Body of pancreas (tissue), 4 donors: Measurements from ENCODE around the gene KLHDC9. TPM values are rescaled to one million over a fixed set of nuclear protein-coding genes. Genes with fewer than 3 reads are reported as not detected.
A peak's percentile ranks its signal among the peaks of the same experiment; 100 is the strongest.

Experiments
- ATAC-seq: fragments of 150-250 bp; one replicate; pipeline ENCODE4 v1.9.1; 2016
- DNase-seq, 4 donors: peaks; one replicate each; pipeline ENCODE4 v3.0.0-alpha.2; 2019
- H3K27ac ChIP-seq, 4 donors: fragments of 200-600 bp; sonication (generic); 1 replicate in 3 of 4; 2 replicates in 1 of 4; pipeline versions ENCODE4 v1.5.1 to v1.6.1; 2016 to 2019; ENCODE audit warnings: mild to moderate bottlenecking in 1 of 4, mixed read lengths in 1 of 4, moderate library complexity in 1 of 4
- H3K27me3 ChIP-seq, 2 donors: fragments of 200-600 bp; sonication (generic); one replicate each; pipeline ENCODE4 v1.6.0; 2016; ENCODE audit warnings: mild to moderate bottlenecking in 1 of 2
- H3K36me3 ChIP-seq, 2 donors: fragments of 200-600 bp; sonication (generic); replicated peaks in 1 of 2; 2 replicates each; pipeline ENCODE4 v1.5.1; 2016; ENCODE audit warnings: low read depth in 2 of 2; ENCODE audit not compliant: insufficient read depth in 1 of 2
- H3K4me1 ChIP-seq: fragments of 200-600 bp; sonication (generic); one replicate; pipeline ENCODE4 v1.6.0; 2016
- H3K4me3 ChIP-seq, 2 donors: fragments of 200-600 bp; sonication (generic); 1 replicate in 1 of 2; 2 replicates in 1 of 2; pipeline ENCODE4 v1.5.1; 2016 to 2019
- H3K9me3 ChIP-seq, 3 donors: fragments of 200-600 bp; sonication (generic); 1 replicate in 2 of 3; 2 replicates in 1 of 3; pipeline ENCODE4 v1.5.1; 2016
- POLR2A ChIP-seq, 3 donors: fragments of 450-650 bp; IDR thresholded peaks; one replicate each; pipeline ENCODE4 v1.6.1; 2016; ENCODE audit warnings: antibody characterized with exemption in 3 of 3, mild to moderate bottlenecking in 2 of 3
- WGBS, 2 donors: methylation state at CpG; one replicate each; pipeline ENCODE4 v1.1.5; 2017; 5-methylcytosine and 5-hydroxymethylcytosine counted together
- intact Hi-C: fragments of 100-400 bp; cut with DNase I; formaldehyde crosslinking; loops from one replicate; pipeline ENCODE4 v1.15.1; 2023
- small RNA-seq: library from RNA; depleted of rRNA; stranded (forward); fragments of <200 nt; gene quantifications from one replicate; pipeline ENCODE3, GENCODE V24; 2016
- total RNA-seq, 2 donors: library from RNA; depleted of rRNA; stranded (reverse); fragments of >200 nt; gene quantifications; one replicate each; pipeline ENCODE4 v1.1.0, GENCODE V29; 2016
- TF ChIP-seq, protein P1 (sequence below), 7 experiments: fragments of 450-650 bp in 4 of 7; fragments of 200-600 bp in 3 of 7; sonication (generic) in 3 of 7; IDR thresholded peaks; one replicate each; pipeline ENCODE4 v1.5.1; 2016 to 2019; ENCODE audit warnings: antibody characterized with exemption in 7 of 7

Gene KLHDC9
- total RNA-seq, 2 donors from 2014 or later: 13.5 to 22.7 TPM

- Histone ChIP-seq H3K4me1 (peaks cover 1% of the 10 kb centered on the region), H3K27ac (no peak overlapping the region), H3K4me3 (no peak overlapping the region), H3K27me3 (no peaks in the 10 kb centered on the region), H3K36me3 (no peaks in the 10 kb centered on the region), H3K9me3 (no peaks in the 10 kb centered on the region)
- intact Hi-C loops: no loop called here
- ATAC-seq (peak; percentile 83), DNase-seq (peak; percentile 52 to 71 (median 68))
- TF ChIP-seq, protein P1, sequence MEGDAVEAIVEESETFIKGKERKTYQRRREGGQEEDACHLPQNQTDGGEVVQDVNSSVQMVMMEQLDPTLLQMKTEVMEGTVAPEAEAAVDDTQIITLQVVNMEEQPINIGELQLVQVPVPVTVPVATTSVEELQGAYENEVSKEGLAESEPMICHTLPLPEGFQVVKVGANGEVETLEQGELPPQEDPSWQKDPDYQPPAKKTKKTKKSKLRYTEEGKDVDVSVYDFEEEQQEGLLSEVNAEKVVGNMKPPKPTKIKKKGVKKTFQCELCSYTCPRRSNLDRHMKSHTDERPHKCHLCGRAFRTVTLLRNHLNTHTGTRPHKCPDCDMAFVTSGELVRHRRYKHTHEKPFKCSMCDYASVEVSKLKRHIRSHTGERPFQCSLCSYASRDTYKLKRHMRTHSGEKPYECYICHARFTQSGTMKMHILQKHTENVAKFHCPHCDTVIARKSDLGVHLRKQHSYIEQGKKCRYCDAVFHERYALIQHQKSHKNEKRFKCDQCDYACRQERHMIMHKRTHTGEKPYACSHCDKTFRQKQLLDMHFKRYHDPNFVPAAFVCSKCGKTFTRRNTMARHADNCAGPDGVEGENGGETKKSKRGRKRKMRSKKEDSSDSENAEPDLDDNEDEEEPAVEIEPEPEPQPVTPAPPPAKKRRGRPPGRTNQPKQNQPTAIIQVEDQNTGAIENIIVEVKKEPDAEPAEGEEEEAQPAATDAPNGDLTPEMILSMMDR (IDR thresholded peaks at IDR 0.05): peak in 6 of 7 experiments; percentile 32 to 67 (median 55)
- no peak for TF ChIP-seq POLR2A (IDR thresholded peaks at IDR 0.05)
- WGBS, 2 donors: 14 to 16% methylated on average over 1 of the region's 1 CpG
Observed at GRCh38 chr1:161139766-161140165, 41.6 kb downstream of the KLHDC9 start.

DNA sequence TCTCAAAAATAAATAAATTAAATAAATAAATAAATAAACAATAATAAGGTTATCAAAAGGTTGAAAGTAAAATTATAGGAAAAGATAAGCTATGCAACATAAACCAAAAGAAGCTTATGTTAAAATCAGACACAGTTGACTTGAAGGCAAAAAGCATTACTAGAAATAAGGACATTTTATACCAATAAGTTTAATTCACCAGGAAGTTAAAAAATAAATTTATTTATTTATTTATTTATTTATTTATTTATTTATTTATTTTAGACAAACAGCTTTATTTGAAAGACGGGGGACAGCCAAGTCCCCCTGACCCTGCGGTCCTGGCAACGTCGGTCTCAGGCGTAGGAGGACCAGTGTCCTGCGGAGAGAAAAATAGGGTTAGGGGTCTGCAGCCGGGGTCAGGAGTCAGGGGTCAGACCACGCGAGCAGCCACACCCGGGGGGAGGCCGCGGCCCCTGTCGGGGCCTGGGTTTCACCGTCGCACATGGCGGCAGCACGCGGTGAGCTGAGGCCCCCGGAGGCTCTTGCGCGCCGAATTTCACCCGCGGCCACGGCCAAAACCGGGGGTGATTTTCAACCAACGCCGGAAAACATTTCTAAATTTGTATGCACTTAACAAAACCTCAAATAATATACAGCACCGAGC lies 42.7 kb downstream of the KLHDC9 start:
- Histone ChIP-seq H3K9me3 (no peaks in the 10 kb centered on the region), H3K27me3 (no peaks in the 10 kb centered on the region), H3K4me3 (no peak overlapping the region), H3K4me1 (no peaks in the 10 kb centered on the region), H3K36me3 (no peaks in the 10 kb centered on the region), H3K27ac (no peak overlapping the region)
- 91 to 94% methylated on average over 22 to 29 of the region's 29 CpGs for WGBS, 2 donors
- no peak for ATAC-seq
- no peak for DNase-seq
- intact Hi-C loops: no loop called here
- TF ChIP-seq, protein P1 (IDR thresholded peaks at IDR 0.05): no peak
- TF ChIP-seq POLR2A (IDR thresholded peaks at IDR 0.05): no peak

GRCh38 chr1:161145832-161146231 lies 47.7 kb downstream of the KLHDC9 start:
- Histone ChIP-seq H3K27me3 (no peaks in the 10 kb centered on the region), H3K4me3 (no peak overlapping the region), H3K4me1 (no peaks in the 10 kb centered on the region), H3K27ac (no peak overlapping the region), H3K9me3 (no peaks in the 10 kb centered on the region), H3K36me3 (no peaks in the 10 kb centered on the region)
- ATAC-seq: no peak
- 71 to 75% methylated on average over 3 of the region's 3 CpGs for WGBS, 2 donors
- DNase-seq: no peak
- intact Hi-C loops: no loop called here
- TF ChIP-seq, protein P1 (IDR thresholded peaks at IDR 0.05): no peak
- TF ChIP-seq POLR2A (IDR thresholded peaks at IDR 0.05): no peak

Small RNAs within 50 kb of the gene (small RNA-seq; reads per million reads assigned to genes)
- not detected for gene RF01225

Other genes with a start within 250 kb of the KLHDC9 start
- 1 to 10 TPM in 1 of 2 donors, under 1 TPM in 1; 0.33 to 1.8 TPM for gene CD244, start 235.5 kb upstream of the KLHDC9 start, total RNA-seq
- 1 to 10 TPM; 5.9 to 8.6 TPM for gene ITLN1, start 213.2 kb upstream of the KLHDC9 start, total RNA-seq
- gene ITLN2, start 143.6 kb upstream of the KLHDC9 start, total RNA-seq: not detected
- 10 to 100 TPM; 40.2 to 41.5 TPM for gene F11R, start 77.2 kb upstream of the KLHDC9 start, total RNA-seq
- gene TSTD1, start 59.4 kb upstream of the KLHDC9 start, total RNA-seq: 10 to 100 TPM; 49.4 to 90.8 TPM
- gene USF1, start 52.4 kb upstream of the KLHDC9 start, total RNA-seq: 10 to 100 TPM; 32.7 to 46.5 TPM
- gene ARHGAP30, start 28.5 kb upstream of the KLHDC9 start, total RNA-seq: 1 to 10 TPM; 3.1 to 4.9 TPM
- gene NECTIN4, start 8.8 kb upstream of the KLHDC9 start, total RNA-seq: 1 to 10 TPM; 3.0 to 4.2 TPM
- 10 to 100 TPM; 29.6 to 54.7 TPM for gene PFDN2, start 19.7 kb downstream of the KLHDC9 start, total RNA-seq
- 10 to 100 TPM; 22.8 to 38.6 TPM for gene NIT1, start 19.7 kb downstream of the KLHDC9 start, total RNA-seq
- 10 to 100 TPM; 12.9 to 15.8 TPM for gene DEDD, start 34.3 kb downstream of the KLHDC9 start, total RNA-seq
- gene UFC1, start 55.6 kb downstream of the KLHDC9 start, total RNA-seq: 10 to 100 TPM; 33.6 to 48.8 TPM
- 10 to 100 TPM; 17.8 to 21.0 TPM for gene USP21, start 61.1 kb downstream of the KLHDC9 start, total RNA-seq
- gene PPOX, start 68.1 kb downstream of the KLHDC9 start, total RNA-seq: 10 to 100 TPM; 16.2 to 18.9 TPM
- gene B4GALT3, start 79.1 kb downstream of the KLHDC9 start, total RNA-seq: 10 to 100 TPM; 20.2 to 29.3 TPM
- 1 to 10 TPM; 6.7 to 7.9 TPM for gene ADAMTS4, start 100.7 kb downstream of the KLHDC9 start, total RNA-seq
- 10 to 100 TPM; 46.4 to 67.2 TPM for gene NDUFS2, start 104.0 kb downstream of the KLHDC9 start, total RNA-seq
- gene FCER1G, start 116.9 kb downstream of the KLHDC9 start, total RNA-seq: 10 to 100 TPM; 27.0 to 42.0 TPM
- not detected for gene APOA2, start 125.3 kb downstream of the KLHDC9 start, total RNA-seq
- gene TOMM40L, start 127.7 kb downstream of the KLHDC9 start, total RNA-seq: 1 to 10 TPM; 1.8 to 8.9 TPM
- gene NR1I3, start 139.8 kb downstream of the KLHDC9 start, total RNA-seq: not detected
- not detected for gene PCP4L1, start 160.4 kb downstream of the KLHDC9 start, total RNA-seq
- 1 to 10 TPM; 3.6 to 6.6 TPM for gene MPZ, start 211.6 kb downstream of the KLHDC9 start, total RNA-seq
- 10 to 100 TPM; 22.7 to 26.2 TPM for gene SDHC, start 216.0 kb downstream of the KLHDC9 start, total RNA-seq